Activated CD4-positive, alpha-beta T cell treated with anti-CD3 and anti-CD28 coated beads, Interleukin-2, amount 10 ng/mL, durations not matched to agents 24 days and 14 days (primary cell): ENCODE measurements around the gene UBE2G1. TPM values are rescaled to one million over a fixed set of nuclear protein-coding genes. Genes with fewer than 3 reads are reported as not detected.
"Not testable (repeated sequence)": the region's sequence is repeated elsewhere in the genome, so short reads cannot be mapped to it uniquely, and the experiment has no call there.

Experiments used
- DNase-seq: peaks from one replicate; pipeline ENCODE4 v3.0.0; 2022
- H3K27ac Mint-ChIP-seq: one replicate; pipeline ENCODE4 v1.8.0; 2022; ENCODE audit warnings: mild to moderate bottlenecking, mixed read lengths
- H3K27me3 Mint-ChIP-seq: one replicate; pipeline ENCODE4 v1.8.0; 2022; ENCODE audit warnings: mixed read lengths
- H3K36me3 Mint-ChIP-seq: one replicate; pipeline ENCODE4 v1.8.0; 2022; ENCODE audit warnings: low read depth, mild to moderate bottlenecking, mixed read lengths
- H3K4me1 Mint-ChIP-seq: one replicate; pipeline ENCODE4 v1.8.0; 2021; ENCODE audit warnings: mixed read lengths
- H3K4me3 Mint-ChIP-seq: one replicate; pipeline ENCODE4 v1.8.0; 2022; ENCODE audit warnings: mild to moderate bottlenecking, moderate library complexity, mixed read lengths
- H3K9me3 Mint-ChIP-seq: one replicate; pipeline ENCODE4 v1.8.0; 2021; ENCODE audit warnings: mixed read lengths
- intact Hi-C: fragments of 100-400 bp; cut with micrococcal nuclease; formaldehyde crosslinking; loops from one replicate; pipeline ENCODE4 v1.15.1; 2023
- total RNA-seq: library from RNA; stranded (reverse); gene quantifications from 2 replicates; pipeline ENCODE4 v1.2.3, GENCODE V29; 2022

The UBE2G1 gene
- total RNA-seq, 1 donor from 2014 or later, result 77.3 TPM

GRCh38 chr17:4255271-4255670 is 111.2 kb downstream of the UBE2G1 start:
- intact Hi-C loops, DNase-seq, H3K27ac Mint-ChIP-seq, H3K27me3 Mint-ChIP-seq, H3K4me3 Mint-ChIP-seq, H3K9me3 Mint-ChIP-seq: not testable (repeated sequence)
- H3K36me3 Mint-ChIP-seq, result peaks cover 44% of the 10 kb centered on the region
- peaks cover 33% of the 10 kb centered on the region for H3K4me1 Mint-ChIP-seq

GRCh38 chr17:4250887-4251286 is 115.6 kb downstream of the UBE2G1 start:
- peaks cover 21% of the 10 kb centered on the region for H3K36me3 Mint-ChIP-seq
- intact Hi-C loops, result no loop called here
- H3K4me1 Mint-ChIP-seq, result peaks cover 34% of the 10 kb centered on the region
- DNase-seq, result no peak
- no peaks in the 10 kb centered on the region for H3K27me3 Mint-ChIP-seq
- H3K9me3 Mint-ChIP-seq, result no peaks in the 10 kb centered on the region
- no peak overlapping the region for H3K27ac Mint-ChIP-seq
- no peak overlapping the region for H3K4me3 Mint-ChIP-seq

DNA sequence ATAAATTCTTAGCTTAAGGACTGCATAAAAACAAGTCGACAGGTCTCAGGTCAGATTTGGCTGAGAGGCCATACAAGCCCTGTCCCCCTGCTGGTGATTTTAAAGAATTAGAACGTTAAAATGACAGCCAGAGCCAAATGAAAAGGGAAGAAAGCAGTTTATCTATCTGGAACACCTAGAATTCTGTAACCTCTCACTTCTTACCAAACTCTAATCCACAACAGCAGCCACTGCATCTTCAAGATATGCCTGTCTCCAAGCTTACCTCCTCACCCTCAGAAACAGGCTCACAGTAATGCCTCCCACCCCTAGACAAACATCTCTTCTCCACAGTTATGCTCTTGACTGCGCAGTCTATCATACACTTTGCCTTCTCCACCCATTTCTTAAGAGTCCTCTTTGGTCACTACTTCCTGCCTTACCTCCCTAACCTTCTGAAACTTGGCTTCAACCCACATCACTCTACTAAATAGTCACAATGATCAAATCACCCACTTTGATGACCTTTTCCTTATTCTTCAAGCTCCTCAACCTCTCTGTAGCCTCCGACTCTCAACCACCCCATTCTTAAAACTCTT is 116.9 kb downstream of the UBE2G1 start:
- DNase-seq, result no peak
- peaks cover 18% of the 10 kb centered on the region for H3K36me3 Mint-ChIP-seq
- peaks cover 34% of the 10 kb centered on the region for H3K4me1 Mint-ChIP-seq
- intact Hi-C loops, result no loop called here
- H3K4me3 Mint-ChIP-seq, result no peak overlapping the region
- H3K9me3 Mint-ChIP-seq, result no peaks in the 10 kb centered on the region
- no peaks in the 10 kb centered on the region for H3K27me3 Mint-ChIP-seq
- peak overlapping the region; percentile 30 for H3K27ac Mint-ChIP-seq

DNA sequence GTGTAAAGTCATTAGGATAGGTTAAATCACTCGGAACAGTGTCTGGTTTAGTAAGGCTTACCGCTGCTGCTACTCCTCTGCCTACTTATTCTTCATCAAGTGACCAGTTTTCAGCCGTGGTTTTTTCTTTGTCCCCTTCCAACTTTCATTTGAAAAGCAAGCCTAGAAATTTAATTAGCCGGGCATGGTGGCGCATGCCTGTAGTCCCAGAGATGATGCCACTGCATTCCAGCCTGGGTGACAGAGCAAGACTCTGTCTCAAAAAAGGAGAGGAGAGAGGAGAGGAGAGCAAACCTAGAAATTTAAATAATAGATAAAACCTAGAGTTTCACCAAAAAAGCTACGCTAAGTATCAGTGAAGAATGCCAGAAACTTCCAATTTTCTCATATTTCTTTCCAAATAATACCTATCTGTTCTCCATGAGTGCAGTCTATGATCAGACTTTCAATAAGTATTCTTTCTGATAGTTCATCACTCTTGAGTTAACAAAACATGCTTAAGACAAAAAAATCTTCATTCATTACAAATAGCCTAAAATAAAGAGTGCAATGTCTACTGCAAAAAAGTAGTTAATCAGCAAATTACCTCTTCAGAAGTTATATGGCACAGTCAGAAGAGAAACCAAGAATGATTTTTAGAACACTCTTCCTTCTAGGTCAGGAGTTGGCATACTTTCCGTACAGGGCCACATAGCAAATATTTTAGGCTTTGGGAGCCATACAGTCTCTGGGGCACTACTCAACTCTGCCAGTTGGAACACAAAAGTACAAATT is 117.8 kb downstream of the UBE2G1 start:
- Mint-ChIP-seq H3K36me3 (peaks cover 18% of the 10 kb centered on the region), H3K9me3 (no peaks in the 10 kb centered on the region), H3K4me1 (peaks cover 36% of the 10 kb centered on the region), H3K27me3 (no peaks in the 10 kb centered on the region), H3K4me3 (no peak overlapping the region), H3K27ac (no peak overlapping the region)
- intact Hi-C loops, result no loop called here
- DNase-seq, result no peak

DNA sequence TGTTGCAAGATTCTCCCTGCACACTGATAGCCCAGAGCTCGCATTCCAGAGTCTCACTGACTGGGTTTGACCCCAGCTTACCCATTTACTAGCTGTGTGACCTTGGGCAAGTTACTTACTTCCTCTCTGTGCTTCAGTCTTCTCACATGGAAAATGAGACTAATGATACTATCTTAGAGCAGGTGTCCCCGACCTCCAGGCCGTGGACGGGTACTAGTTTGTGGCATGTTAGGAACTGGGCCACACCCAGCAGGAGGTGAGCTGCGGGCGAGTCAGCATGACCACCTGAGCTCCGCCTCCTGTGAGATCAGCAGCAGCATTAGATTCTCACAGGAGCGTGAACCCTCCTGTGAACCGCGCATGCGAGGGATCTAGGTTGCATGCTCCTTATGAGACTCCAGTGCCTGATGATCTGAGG is 118.5 kb downstream of the UBE2G1 start:
- intact Hi-C loops, result no loop called here
- H3K9me3 Mint-ChIP-seq, result no peaks in the 10 kb centered on the region

GRCh38 chr17:4247361-4247970 is 119.0 kb downstream of the UBE2G1 start:
- H3K27me3 Mint-ChIP-seq, result no peaks in the 10 kb centered on the region
- H3K36me3 Mint-ChIP-seq, result peaks cover 15% of the 10 kb centered on the region
- H3K27ac Mint-ChIP-seq, result no peak overlapping the region
- H3K4me1 Mint-ChIP-seq, result peaks cover 34% of the 10 kb centered on the region
- DNase-seq, result no peak
- H3K4me3 Mint-ChIP-seq, result no peak overlapping the region
- no peaks in the 10 kb centered on the region for H3K9me3 Mint-ChIP-seq
- intact Hi-C loops, result no loop called here

More for the DNA sequence above, 118.5 kb downstream of the UBE2G1 start:
- no peak for DNase-seq
- Mint-ChIP-seq H3K27me3 (no peaks in the 10 kb centered on the region), H3K27ac (no peak overlapping the region), H3K4me3 (no peak overlapping the region), H3K36me3 (peaks cover 14% of the 10 kb centered on the region), H3K4me1 (peaks cover 34% of the 10 kb centered on the region)

GRCh38 chr17:4246674-4247073 is 119.8 kb downstream of the UBE2G1 start:
- H3K4me1 Mint-ChIP-seq, result peaks cover 32% of the 10 kb centered on the region
- no peaks in the 10 kb centered on the region for H3K9me3 Mint-ChIP-seq
- H3K27ac Mint-ChIP-seq, result no peak overlapping the region
- no peak for DNase-seq
- H3K27me3 Mint-ChIP-seq, result no peaks in the 10 kb centered on the region
- intact Hi-C loops, result no loop called here
- no peak overlapping the region for H3K4me3 Mint-ChIP-seq
- H3K36me3 Mint-ChIP-seq, result peaks cover 21% of the 10 kb centered on the region

- no peaks in the 10 kb centered on the region for H3K9me3 Mint-ChIP-seq
- peaks cover 7% of the 10 kb centered on the region for H3K4me1 Mint-ChIP-seq
- H3K4me3 Mint-ChIP-seq, result no peak overlapping the region
- intact Hi-C loops, result no loop called here
- no peaks in the 10 kb centered on the region for H3K27me3 Mint-ChIP-seq
- H3K27ac Mint-ChIP-seq, result no peak overlapping the region
- DNase-seq, result no peak
- H3K36me3 Mint-ChIP-seq, result peaks cover 42% of the 10 kb centered on the region
Measured at GRCh38 chr17:4241535-4241934, 124.9 kb downstream of the UBE2G1 start.

DNA sequence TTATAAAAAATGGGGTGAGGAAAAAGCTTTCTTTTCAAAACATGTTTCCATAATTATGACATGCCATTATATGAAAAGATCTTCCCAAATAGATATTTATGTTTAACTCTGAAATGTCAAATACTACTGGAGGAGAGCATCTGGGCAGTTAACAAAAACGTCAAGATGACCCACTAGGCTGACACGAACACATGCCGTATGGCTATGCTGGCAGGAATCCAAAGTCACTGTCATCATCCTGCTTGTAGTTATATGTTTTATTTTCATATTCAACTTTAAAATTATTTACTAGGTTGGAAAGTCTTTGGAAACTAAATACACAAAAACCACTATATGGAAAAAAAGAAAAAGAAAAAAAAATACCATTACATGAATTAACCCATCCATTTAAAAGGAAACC is 130.0 kb downstream of the UBE2G1 start:
- Mint-ChIP-seq H3K4me1 (peaks cover 14% of the 10 kb centered on the region), H3K4me3 (no peak overlapping the region), H3K36me3 (peaks cover 42% of the 10 kb centered on the region), H3K9me3 (no peaks in the 10 kb centered on the region), H3K27me3 (no peaks in the 10 kb centered on the region), H3K27ac (no peak overlapping the region)
- DNase-seq, result no peak
- intact Hi-C loops, result no loop called here

DNA sequence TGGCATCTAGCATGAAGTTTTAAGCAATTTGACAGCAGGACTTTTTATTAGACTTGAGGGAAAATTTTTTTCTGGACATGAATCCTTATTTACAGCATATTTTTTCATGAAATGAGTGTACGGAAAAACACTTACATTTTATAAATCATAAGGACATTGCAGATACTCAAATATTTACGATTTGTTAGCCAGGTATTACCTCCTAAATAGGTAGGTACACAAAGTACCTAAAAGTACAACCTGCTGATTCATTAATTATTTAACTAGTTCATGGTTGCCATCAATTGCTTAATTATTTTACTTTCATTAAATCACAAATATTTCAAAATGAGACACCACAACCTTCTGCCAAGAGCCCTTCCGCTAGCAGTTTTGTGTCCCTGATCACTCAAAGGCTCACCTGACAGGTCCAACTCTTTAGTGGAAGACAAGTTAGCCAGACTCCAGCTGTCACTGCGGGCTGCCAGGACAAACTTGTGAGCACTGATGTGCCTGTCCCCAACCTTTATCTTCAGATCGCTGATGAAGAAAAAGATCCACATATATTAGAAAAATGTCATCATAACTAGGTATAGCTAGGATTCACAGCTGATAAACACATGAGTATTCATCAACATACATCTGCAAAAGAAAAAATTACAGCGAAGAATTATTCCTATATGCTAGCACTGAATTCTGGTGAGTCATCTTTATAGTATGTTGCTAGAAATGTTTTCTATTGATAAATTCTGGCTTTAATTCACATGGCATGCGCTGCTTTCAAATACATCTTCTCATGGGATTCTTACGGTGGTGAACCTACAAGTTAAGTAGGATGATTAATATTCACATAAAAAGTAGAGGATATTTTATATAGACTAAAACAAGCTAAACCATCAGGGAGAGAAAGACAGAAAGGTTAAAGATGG is 130.8 kb downstream of the UBE2G1 start:
- Mint-ChIP-seq H3K4me1 (peaks cover 14% of the 10 kb centered on the region), H3K9me3 (no peaks in the 10 kb centered on the region), H3K27me3 (no peaks in the 10 kb centered on the region), H3K36me3 (peaks cover 40% of the 10 kb centered on the region), H3K27ac (no peak overlapping the region), H3K4me3 (no peak overlapping the region)
- DNase-seq, result no peak
- intact Hi-C loops, result no loop called here

DNA sequence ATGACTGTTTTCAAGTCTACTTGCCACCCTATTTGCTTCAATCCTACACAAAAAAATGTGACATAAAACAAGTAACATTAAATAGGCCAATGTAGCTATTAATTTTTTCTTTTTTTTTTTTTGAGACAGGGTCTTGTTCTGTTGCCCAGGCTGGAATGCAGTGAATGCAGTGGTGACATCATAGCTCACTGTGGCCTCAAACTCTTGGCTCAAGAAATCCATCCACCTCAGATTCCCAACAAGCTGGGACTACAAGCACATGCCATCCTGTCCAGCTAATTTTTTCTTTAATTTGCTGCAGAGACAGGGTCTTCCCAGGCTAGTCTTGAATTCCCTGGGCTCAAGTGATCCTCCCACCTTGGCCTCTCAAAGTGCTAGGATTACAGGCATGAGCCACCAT is 132.1 kb downstream of the UBE2G1 start:
- Mint-ChIP-seq H3K27ac (no peak overlapping the region), H3K36me3 (peaks cover 35% of the 10 kb centered on the region), H3K9me3 (no peaks in the 10 kb centered on the region), H3K4me3 (no peak overlapping the region), H3K27me3 (no peaks in the 10 kb centered on the region), H3K4me1 (peaks cover 14% of the 10 kb centered on the region)
- DNase-seq, result no peak
- intact Hi-C loops, result no loop called here

GRCh38 chr17:4233668-4234258 is 132.7 kb downstream of the UBE2G1 start:
- Mint-ChIP-seq H3K27me3 (no peaks in the 10 kb centered on the region), H3K4me3 (no peak overlapping the region), H3K36me3 (peaks cover 30% of the 10 kb centered on the region), H3K9me3 (no peaks in the 10 kb centered on the region), H3K4me1 (peaks cover 14% of the 10 kb centered on the region), H3K27ac (no peak overlapping the region)
- DNase-seq, result no peak
- intact Hi-C loops, result no loop called here

GRCh38 chr17:4232168-4232813 is 134.2 kb downstream of the UBE2G1 start:
- Mint-ChIP-seq H3K36me3 (peaks cover 29% of the 10 kb centered on the region), H3K4me1 (peaks cover 17% of the 10 kb centered on the region), H3K27ac (peak overlapping the region; percentile 41), H3K4me3 (no peak overlapping the region), H3K9me3 (no peaks in the 10 kb centered on the region), H3K27me3 (no peaks in the 10 kb centered on the region)
- intact Hi-C loops, result no loop called here
- no peak for DNase-seq
